ENCODE results near the gene SNRPB2.

Gene SNRPB2

GRCh38 chr20:16729565-16730460 is at the start of gene SNRPB2:
TSS of gene SNRPB2 (plus strand) at chr20:16730026. CDS start at chr20:16731703, 1,677 bp downstream.
- FAIRE-seq (peak; percentile 96), DNase-seq (ENCODE audit: extremely low spot score, insufficient read length, low read depth) (peak; percentile 87)

GRCh38 chr20:16684416-16684815 is 45.4 kb upstream of the SNRPB2 start:
- FAIRE-seq, result no peak

GRCh38 chr20:16689906-16690305 is 39.9 kb upstream of the SNRPB2 start:
- FAIRE-seq, result no peak

More at GRCh38 chr20:16684416-16684815, 45.4 kb upstream of the SNRPB2 start:
- no peak for DNase-seq (ENCODE audit: extremely low spot score, insufficient read length, low read depth)

GRCh38 chr20:16691381-16691780 is 38.4 kb upstream of the SNRPB2 start:
- no peak for FAIRE-seq
- DNase-seq (ENCODE audit: extremely low spot score, insufficient read length, low read depth), result no peak

More at GRCh38 chr20:16689906-16690305, 39.9 kb upstream of the SNRPB2 start:
- no peak for DNase-seq (ENCODE audit: extremely low spot score, insufficient read length, low read depth)

GRCh38 chr20:16692009-16692408 is 37.8 kb upstream of the SNRPB2 start:
- FAIRE-seq (no peak), DNase-seq (ENCODE audit: extremely low spot score, insufficient read length, low read depth) (no peak)

GRCh38 chr20:16692442-16692841 is 37.4 kb upstream of the SNRPB2 start:
- no peak for FAIRE-seq
- no peak for DNase-seq (ENCODE audit: extremely low spot score, insufficient read length, low read depth)

- FAIRE-seq (no peak), DNase-seq (ENCODE audit: extremely low spot score, insufficient read length, low read depth) (no peak)
Measured at GRCh38 chr20:16693278-16693677, 36.5 kb upstream of the SNRPB2 start.

- no peak for DNase-seq (ENCODE audit: extremely low spot score, insufficient read length, low read depth)
- no peak for FAIRE-seq
Measured at GRCh38 chr20:16694161-16694560, 35.7 kb upstream of the SNRPB2 start.

GRCh38 chr20:16695628-16696027 is 34.2 kb upstream of the SNRPB2 start:
- DNase-seq (ENCODE audit: extremely low spot score, insufficient read length, low read depth), result no peak
- no peak for FAIRE-seq

- DNase-seq (ENCODE audit: extremely low spot score, insufficient read length, low read depth), result no peak
- FAIRE-seq, result no peak
Measured at GRCh38 chr20:16699293-16699692, 30.5 kb upstream of the SNRPB2 start.

GRCh38 chr20:16701296-16701695 is 28.5 kb upstream of the SNRPB2 start:
- FAIRE-seq (peak; percentile 39), DNase-seq (ENCODE audit: extremely low spot score, insufficient read length, low read depth) (peak; percentile 3)

GRCh38 chr20:16703570-16703969 is 26.3 kb upstream of the SNRPB2 start:
- FAIRE-seq (no peak), DNase-seq (ENCODE audit: extremely low spot score, insufficient read length, low read depth) (no peak)

- FAIRE-seq, result peak; percentile 65
- peak; percentile 7 for DNase-seq (ENCODE audit: extremely low spot score, insufficient read length, low read depth)
Measured at GRCh38 chr20:16707674-16708073, 22.2 kb upstream of the SNRPB2 start.

GRCh38 chr20:16708602-16709001 is 21.2 kb upstream of the SNRPB2 start:
- FAIRE-seq (no peak), DNase-seq (ENCODE audit: extremely low spot score, insufficient read length, low read depth) (no peak)

GRCh38 chr20:16709017-16709416 is 20.8 kb upstream of the SNRPB2 start:
- DNase-seq (ENCODE audit: extremely low spot score, insufficient read length, low read depth) (peak; percentile 18), FAIRE-seq (peak; percentile 72)

- DNase-seq (ENCODE audit: extremely low spot score, insufficient read length, low read depth), result no peak
- FAIRE-seq, result no peak
Measured at GRCh38 chr20:16710781-16711180, 19.0 kb upstream of the SNRPB2 start.

GRCh38 chr20:16711661-16712258 is 18.1 kb upstream of the SNRPB2 start:
- DNase-seq (ENCODE audit: extremely low spot score, insufficient read length, low read depth) (no peak), FAIRE-seq (no peak)

GRCh38 chr20:16712511-16712947 is 17.3 kb upstream of the SNRPB2 start:
- no peak for DNase-seq (ENCODE audit: extremely low spot score, insufficient read length, low read depth)

GRCh38 chr20:16713066-16713465 is 16.8 kb upstream of the SNRPB2 start:
- FAIRE-seq, result no peak

More at GRCh38 chr20:16712511-16712947, 17.3 kb upstream of the SNRPB2 start:
- FAIRE-seq, result no peak

GRCh38 chr20:16714242-16714641 is 15.6 kb upstream of the SNRPB2 start:
- FAIRE-seq (no peak), DNase-seq (ENCODE audit: extremely low spot score, insufficient read length, low read depth) (no peak)

More at GRCh38 chr20:16713066-16713465, 16.8 kb upstream of the SNRPB2 start:
- no peak for DNase-seq (ENCODE audit: extremely low spot score, insufficient read length, low read depth)

- DNase-seq (ENCODE audit: extremely low spot score, insufficient read length, low read depth), result no peak
Measured at GRCh38 chr20:16714751-16715150, 15.1 kb upstream of the SNRPB2 start.

More at GRCh38 chr20:16714751-16715150, 15.1 kb upstream of the SNRPB2 start:
- no peak for FAIRE-seq

Measured in GM18507 (cell line).